ENCODE measurements around the gene PEX13. TPM values are rescaled to one million over a fixed set of nuclear protein-coding genes. Genes with fewer than 3 reads are reported as not detected.

Gene PEX13
- total RNA-seq, 1 donor from 2014 or later: 28.8 TPM

DNA sequence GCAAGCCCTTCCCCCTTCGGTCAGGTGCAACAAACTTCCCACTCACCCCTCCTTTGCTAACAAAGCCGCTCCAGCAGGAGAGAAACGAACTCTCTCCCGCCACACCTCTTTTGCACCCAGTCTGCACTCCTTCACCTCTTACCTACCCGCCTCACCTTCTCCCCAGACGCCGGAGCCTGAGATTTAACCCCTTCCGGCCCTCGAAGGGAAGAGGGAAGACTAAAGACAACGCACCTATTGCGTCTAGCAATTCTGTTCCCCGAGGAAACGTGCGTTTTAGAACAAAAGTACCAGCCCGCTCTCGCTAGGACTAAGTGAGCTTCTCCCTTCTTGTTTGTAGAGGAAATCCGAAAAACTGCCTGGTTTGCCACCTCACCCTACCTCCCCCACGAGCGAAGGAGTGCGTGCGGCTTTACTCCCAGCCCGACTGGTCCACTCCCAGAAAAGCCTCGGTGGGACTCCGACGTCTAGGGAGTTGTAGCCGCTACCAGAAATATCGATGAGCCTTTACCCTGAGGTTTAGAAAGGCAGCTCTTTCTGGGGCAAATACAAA lies 441 bp upstream of the PEX13 start:
- Histone ChIP-seq H3K79me2 (ENCODE audit: insufficient read depth, low read length) (peaks cover 72% of the 10 kb centered on the region), H3K4me3 (ENCODE audit: insufficient read depth, low read depth, low read length) (peak overlapping the region; percentile 98), H3K4me2 (ENCODE audit: low read length) (peak overlapping the region; percentile 89), H2AFZ (ENCODE audit: low read depth, low read length) (peak overlapping the region; percentile 92), H3K4me1 (ENCODE audit: insufficient read depth, low read length) (peaks cover under 1% of the 10 kb centered on the region), H3K9ac (ENCODE audit: low read length) (peak overlapping the region; percentile 87), H4K20me1 (ENCODE audit: insufficient read depth, low read length) (peaks cover 6% of the 10 kb centered on the region), H3K27ac (ENCODE audit: low read depth, low read length) (peak overlapping the region; percentile 88), H3K27me3 (ENCODE audit: insufficient read depth, low read length) (no peaks in the 10 kb centered on the region), H3K36me3 (ENCODE audit: insufficient read depth, low read length) (no peaks in the 10 kb centered on the region), H3K9me3 (ENCODE audit: insufficient read depth, low read depth, low read length) (peaks cover under 1% of the 10 kb centered on the region)
- Mint-ChIP-seq H3K9me3 (ENCODE audit: unreplicated experiment) (peaks cover 3% of the 10 kb centered on the region), H3K4me3 (ENCODE audit: unreplicated experiment) (peak overlapping the region; percentile 99), H3K27me3 (ENCODE audit: low read depth, unreplicated experiment) (no peaks in the 10 kb centered on the region), H3K27ac (ENCODE audit: unreplicated experiment) (peak overlapping the region; percentile 99), H3K4me1 (ENCODE audit: low read depth, unreplicated experiment) (peaks cover 14% of the 10 kb centered on the region), H3K36me3 (ENCODE audit: low read depth, unreplicated experiment) (peaks cover 13% of the 10 kb centered on the region)
- FAIRE-seq (no peak), DNase-seq (ENCODE audit: low read depth) (peak; percentile 72)
- TF ChIP-seq, protein P1, sequence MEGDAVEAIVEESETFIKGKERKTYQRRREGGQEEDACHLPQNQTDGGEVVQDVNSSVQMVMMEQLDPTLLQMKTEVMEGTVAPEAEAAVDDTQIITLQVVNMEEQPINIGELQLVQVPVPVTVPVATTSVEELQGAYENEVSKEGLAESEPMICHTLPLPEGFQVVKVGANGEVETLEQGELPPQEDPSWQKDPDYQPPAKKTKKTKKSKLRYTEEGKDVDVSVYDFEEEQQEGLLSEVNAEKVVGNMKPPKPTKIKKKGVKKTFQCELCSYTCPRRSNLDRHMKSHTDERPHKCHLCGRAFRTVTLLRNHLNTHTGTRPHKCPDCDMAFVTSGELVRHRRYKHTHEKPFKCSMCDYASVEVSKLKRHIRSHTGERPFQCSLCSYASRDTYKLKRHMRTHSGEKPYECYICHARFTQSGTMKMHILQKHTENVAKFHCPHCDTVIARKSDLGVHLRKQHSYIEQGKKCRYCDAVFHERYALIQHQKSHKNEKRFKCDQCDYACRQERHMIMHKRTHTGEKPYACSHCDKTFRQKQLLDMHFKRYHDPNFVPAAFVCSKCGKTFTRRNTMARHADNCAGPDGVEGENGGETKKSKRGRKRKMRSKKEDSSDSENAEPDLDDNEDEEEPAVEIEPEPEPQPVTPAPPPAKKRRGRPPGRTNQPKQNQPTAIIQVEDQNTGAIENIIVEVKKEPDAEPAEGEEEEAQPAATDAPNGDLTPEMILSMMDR (IDR thresholded peaks at IDR 0.05; ENCODE audit: insufficient read depth, low read depth, low read length): no peak
- no peak for TF ChIP-seq EZH2 (IDR thresholded peaks at IDR 0.05; ENCODE audit: insufficient read depth, low read length)

DNA sequence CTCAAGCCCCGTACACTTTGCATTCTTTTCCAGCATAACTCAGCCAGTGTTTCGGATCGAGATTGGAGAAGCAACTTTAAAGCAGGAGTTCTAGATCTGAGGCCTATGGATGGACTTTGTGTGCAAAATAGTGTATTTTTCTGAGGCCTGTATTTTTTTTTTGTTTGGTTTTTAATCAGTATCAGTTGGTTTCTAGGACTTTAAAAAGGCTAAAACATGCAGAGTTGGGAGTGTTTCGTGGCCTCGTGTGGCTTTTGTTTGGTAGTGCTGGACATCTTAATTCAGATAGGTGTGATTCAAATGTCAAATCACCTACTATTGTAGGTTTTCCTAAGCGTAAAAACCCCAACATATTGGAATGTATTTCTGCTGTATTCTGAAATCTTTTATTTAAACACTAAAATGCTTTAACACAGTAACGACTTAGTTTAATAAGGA lies 817 bp downstream of the PEX13 start:
- no peaks in the 10 kb centered on the region for H3K27me3 Mint-ChIP-seq (ENCODE audit: low read depth, unreplicated experiment)
- H3K4me1 ChIP-seq (ENCODE audit: insufficient read depth, low read length): no peaks in the 10 kb centered on the region
- H3K36me3 Mint-ChIP-seq (ENCODE audit: low read depth, unreplicated experiment): peaks cover 18% of the 10 kb centered on the region
- H3K9me3 Mint-ChIP-seq (ENCODE audit: unreplicated experiment): peaks cover 9% of the 10 kb centered on the region
- peaks cover 6% of the 10 kb centered on the region for H4K20me1 ChIP-seq (ENCODE audit: insufficient read depth, low read length)
- H3K27ac ChIP-seq (ENCODE audit: low read depth, low read length): peak overlapping the region; percentile 88
- peak overlapping the region; percentile 99 for H3K27ac Mint-ChIP-seq (ENCODE audit: unreplicated experiment)
- peaks cover 79% of the 10 kb centered on the region for H3K79me2 ChIP-seq (ENCODE audit: insufficient read depth, low read length)
- TF ChIP-seq EZH2 (IDR thresholded peaks at IDR 0.05; ENCODE audit: insufficient read depth, low read length): no peak
- TF ChIP-seq, protein P1 (IDR thresholded peaks at IDR 0.05; ENCODE audit: insufficient read depth, low read depth, low read length): no peak
- H3K4me3 ChIP-seq (ENCODE audit: insufficient read depth, low read depth, low read length): peak overlapping the region; percentile 98
- FAIRE-seq: no peak
- peak overlapping the region; percentile 87 for H3K9ac ChIP-seq (ENCODE audit: low read length)
- peak overlapping the region; percentile 99 for H3K4me3 Mint-ChIP-seq (ENCODE audit: unreplicated experiment)
- peak; percentile 52 for DNase-seq (ENCODE audit: low read depth)
- H3K4me1 Mint-ChIP-seq (ENCODE audit: low read depth, unreplicated experiment): peaks cover 7% of the 10 kb centered on the region
- H3K36me3 ChIP-seq (ENCODE audit: insufficient read depth, low read length): no peaks in the 10 kb centered on the region
- H3K27me3 ChIP-seq (ENCODE audit: insufficient read depth, low read length): no peaks in the 10 kb centered on the region
- H3K4me2 ChIP-seq (ENCODE audit: low read length): peak overlapping the region; percentile 89
- H2AFZ ChIP-seq (ENCODE audit: low read depth, low read length): peak overlapping the region; percentile 92
- peaks cover 3% of the 10 kb centered on the region for H3K9me3 ChIP-seq (ENCODE audit: insufficient read depth, low read depth, low read length)

- Histone ChIP-seq H3K79me2 (ENCODE audit: insufficient read depth, low read length) (peaks cover 82% of the 10 kb centered on the region), H3K4me1 (ENCODE audit: insufficient read depth, low read length) (no peaks in the 10 kb centered on the region), H3K36me3 (ENCODE audit: insufficient read depth, low read length) (no peaks in the 10 kb centered on the region), H3K9ac (ENCODE audit: low read length) (peak overlapping the region; percentile 87), H3K4me3 (ENCODE audit: insufficient read depth, low read depth, low read length) (peak overlapping the region; percentile 98), H2AFZ (ENCODE audit: low read depth, low read length) (no peak overlapping the region), H3K27ac (ENCODE audit: low read depth, low read length) (peak overlapping the region; percentile 88), H4K20me1 (ENCODE audit: insufficient read depth, low read length) (peaks cover 9% of the 10 kb centered on the region), H3K27me3 (ENCODE audit: insufficient read depth, low read length) (no peaks in the 10 kb centered on the region), H3K4me2 (ENCODE audit: low read length) (peak overlapping the region; percentile 89), H3K9me3 (ENCODE audit: insufficient read depth, low read depth, low read length) (peaks cover 3% of the 10 kb centered on the region)
- H3K27ac Mint-ChIP-seq (ENCODE audit: unreplicated experiment): peak overlapping the region; percentile 99
- H3K36me3 Mint-ChIP-seq (ENCODE audit: low read depth, unreplicated experiment): peaks cover 22% of the 10 kb centered on the region
- FAIRE-seq (no peak), DNase-seq (ENCODE audit: low read depth) (no peak)
- no peaks in the 10 kb centered on the region for H3K27me3 Mint-ChIP-seq (ENCODE audit: low read depth, unreplicated experiment)
- TF ChIP-seq, protein P1 (IDR thresholded peaks at IDR 0.05; ENCODE audit: insufficient read depth, low read depth, low read length): no peak
- no peak for TF ChIP-seq EZH2 (IDR thresholded peaks at IDR 0.05; ENCODE audit: insufficient read depth, low read length)
- H3K4me1 Mint-ChIP-seq (ENCODE audit: low read depth, unreplicated experiment): peaks cover 5% of the 10 kb centered on the region
- peak overlapping the region; percentile 99 for H3K4me3 Mint-ChIP-seq (ENCODE audit: unreplicated experiment)
- peaks cover 9% of the 10 kb centered on the region for H3K9me3 Mint-ChIP-seq (ENCODE audit: unreplicated experiment)
These were observed 1.3 kb downstream of the PEX13 start for GRCh38 chr2:61018798-61019197.
